Stimulated activated CD8-positive, alpha-beta memory T cell treated with anti-CD3 and anti-CD28 coated beads, Interleukin-7, amount 100 ng/mL, for 24 hours (primary cell): ENCODE results near the gene RASSF10.

ENCODE experiments used
- DNase-seq: peaks from one replicate; pipeline ENCODE4 v3.0.0-alpha.2; 2020; ENCODE audit warnings: low read depth

RASSF10 gene

DNA sequence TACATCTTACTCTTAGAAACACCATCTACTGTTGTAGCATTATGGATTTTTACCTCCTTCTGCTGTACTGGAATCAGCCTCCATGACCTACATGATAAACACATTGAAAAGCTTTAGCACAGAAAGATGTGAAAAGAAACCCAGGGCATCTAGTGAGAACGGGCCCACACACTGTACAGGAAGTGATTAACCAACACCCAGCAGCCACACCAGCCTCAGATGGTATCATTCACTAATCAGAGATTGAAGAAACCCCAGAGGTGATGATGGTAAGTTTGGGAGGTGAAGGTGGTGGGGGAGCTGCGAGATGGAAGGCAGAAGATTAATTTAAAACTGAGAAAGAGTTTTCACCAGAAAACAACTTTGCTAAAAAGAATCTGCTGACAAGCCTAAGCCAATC is 46.1 kb downstream of the RASSF10 start:
- no peak for DNase-seq

DNA sequence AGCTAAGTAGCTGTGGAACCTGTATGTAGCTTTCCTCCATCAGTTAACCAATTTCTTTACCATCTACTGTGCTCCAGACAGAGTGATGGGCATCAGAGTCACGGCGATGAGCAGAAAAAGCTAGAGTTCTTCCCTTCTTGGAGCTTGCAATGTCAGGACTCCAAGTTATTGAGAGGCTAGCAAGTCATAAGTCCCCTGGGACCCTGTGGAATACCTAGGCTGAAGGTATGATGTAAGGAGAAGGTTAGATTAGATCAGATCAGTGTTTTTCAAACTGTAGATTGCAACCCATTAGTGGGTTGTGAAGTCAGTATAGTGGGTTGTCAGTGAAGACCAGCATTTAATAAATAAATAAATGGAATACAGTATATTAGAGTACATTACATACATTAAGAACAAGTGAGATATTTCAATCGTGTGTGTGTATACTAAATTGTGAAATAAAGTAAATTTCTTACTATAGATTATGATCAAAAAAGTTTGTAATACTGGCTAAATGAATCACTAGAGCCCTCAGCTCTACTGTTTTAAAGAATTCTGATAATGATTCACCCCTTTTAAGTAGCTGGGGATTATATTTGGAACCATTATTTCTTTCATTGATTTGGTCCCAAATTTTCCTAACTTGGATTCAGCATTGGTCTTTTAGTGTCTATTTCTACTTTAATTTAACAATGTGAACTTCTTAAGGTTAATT is 52.3 kb downstream of the RASSF10 start:
- DNase-seq = no peak
